RWPE1 (cell line): ENCODE results near the gene BDH1.

Experiments
- CTCF ChIA-PET: fragments of 350-600 bp; sonication (Branson Sonifier 250); formaldehyde crosslinking; extraction: SDS; loops from one replicate; lab custom pipeline; 2021; lab: Yijun Ruan, JAX
- POLR2A ChIA-PET: fragments of 400-600 bp; formaldehyde crosslinking; extraction: SDS; loops from one replicate; lab custom pipeline; 2020; ENCODE audit warnings: antibody characterized with exemption; ENCODE audit not compliant: low non-redundant PET; lab: Yijun Ruan, JAX
- DNase-seq: peaks from one replicate; pipeline ENCODE4 v3.0.0; 2012; ENCODE audit warnings: low spot score
- H3K27ac ChIP-seq: fragments of 450-650 bp; 2 replicates; pipeline ENCODE4 v1.5.1; 2017
- TF ChIP-seq, protein P1 (sequence below): fragments of 450-650 bp; conservative IDR thresholded peaks from 2 replicates; pipeline ENCODE4 v1.5.1; 2017; ENCODE audit warnings: low read depth, mild to moderate bottlenecking

BDH1 gene

DNA sequence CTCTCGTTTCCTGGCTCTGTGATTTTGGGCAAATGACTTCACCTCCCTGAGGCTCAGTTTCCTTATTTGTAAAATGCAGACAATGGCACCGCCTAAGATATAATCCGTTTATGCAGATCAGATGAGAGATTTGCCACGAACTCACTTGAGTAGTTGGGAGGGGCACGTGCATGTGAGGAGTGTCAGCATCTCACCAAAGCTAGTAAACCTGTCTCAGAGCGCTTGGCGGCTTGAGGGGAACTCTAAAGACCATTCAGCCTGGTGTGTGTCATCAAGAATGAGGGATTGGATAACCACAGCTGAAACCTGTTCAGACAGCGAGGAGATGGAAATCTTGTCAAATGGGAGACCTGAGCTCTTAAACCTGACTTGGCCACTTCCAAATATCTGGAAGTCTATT, 48.7 kb downstream of the BDH1 start:
- ChIA-PET CTCF (no interaction called here), POLR2A (no interaction called here)
- TF ChIP-seq, protein P1, sequence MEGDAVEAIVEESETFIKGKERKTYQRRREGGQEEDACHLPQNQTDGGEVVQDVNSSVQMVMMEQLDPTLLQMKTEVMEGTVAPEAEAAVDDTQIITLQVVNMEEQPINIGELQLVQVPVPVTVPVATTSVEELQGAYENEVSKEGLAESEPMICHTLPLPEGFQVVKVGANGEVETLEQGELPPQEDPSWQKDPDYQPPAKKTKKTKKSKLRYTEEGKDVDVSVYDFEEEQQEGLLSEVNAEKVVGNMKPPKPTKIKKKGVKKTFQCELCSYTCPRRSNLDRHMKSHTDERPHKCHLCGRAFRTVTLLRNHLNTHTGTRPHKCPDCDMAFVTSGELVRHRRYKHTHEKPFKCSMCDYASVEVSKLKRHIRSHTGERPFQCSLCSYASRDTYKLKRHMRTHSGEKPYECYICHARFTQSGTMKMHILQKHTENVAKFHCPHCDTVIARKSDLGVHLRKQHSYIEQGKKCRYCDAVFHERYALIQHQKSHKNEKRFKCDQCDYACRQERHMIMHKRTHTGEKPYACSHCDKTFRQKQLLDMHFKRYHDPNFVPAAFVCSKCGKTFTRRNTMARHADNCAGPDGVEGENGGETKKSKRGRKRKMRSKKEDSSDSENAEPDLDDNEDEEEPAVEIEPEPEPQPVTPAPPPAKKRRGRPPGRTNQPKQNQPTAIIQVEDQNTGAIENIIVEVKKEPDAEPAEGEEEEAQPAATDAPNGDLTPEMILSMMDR = no peak
- no peak for DNase-seq
- H3K27ac ChIP-seq = no peak overlapping the region

DNA sequence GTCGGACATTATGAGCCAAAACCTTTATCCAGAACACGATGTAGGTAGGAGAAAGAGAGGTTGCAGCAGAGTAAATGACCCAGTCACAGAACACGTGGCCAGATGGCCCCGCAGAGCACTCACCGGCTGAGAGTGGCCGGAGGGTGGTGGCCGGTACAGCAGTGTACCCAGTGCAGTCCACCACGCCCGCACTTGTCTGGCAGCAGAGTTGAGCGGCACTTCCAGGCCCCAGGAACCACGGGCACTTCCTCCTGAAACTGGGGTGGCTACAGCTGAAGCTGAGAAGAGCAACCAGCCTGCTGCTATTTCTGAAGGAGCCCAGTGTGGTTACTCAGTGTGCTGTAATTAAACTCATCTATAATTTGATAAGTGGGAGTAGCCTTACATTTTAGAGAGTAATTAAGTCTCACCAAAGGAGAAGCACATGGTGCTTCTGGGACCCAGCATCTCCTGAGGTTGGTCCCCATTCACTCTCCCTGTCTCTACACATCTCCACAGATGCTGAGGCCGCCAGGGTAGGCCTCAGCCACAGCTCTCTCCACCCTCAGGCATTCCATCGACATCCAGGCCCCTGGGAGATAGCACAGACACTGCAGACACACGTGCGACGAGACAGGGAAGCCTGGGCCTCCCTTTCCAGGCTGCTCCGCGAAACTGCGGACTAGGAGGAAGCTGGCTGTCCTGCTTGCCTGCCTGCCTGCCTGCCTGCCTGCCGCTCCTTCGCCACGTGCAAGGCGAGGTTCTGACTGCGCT, 49.8 kb downstream of the BDH1 start:
- CTCF ChIA-PET = interaction anchor here (0.7 kb wide), 1 partner anchor 576 kb away, joined by 4 read pairs; no protein-coding TSS in a partner anchor
- POLR2A ChIA-PET = no interaction called here
- H3K27ac ChIP-seq = no peak overlapping the region; the same call in 1 of the 2 replicates
- TF ChIP-seq, protein P1 = no peak
- DNase-seq = no peak

DNA sequence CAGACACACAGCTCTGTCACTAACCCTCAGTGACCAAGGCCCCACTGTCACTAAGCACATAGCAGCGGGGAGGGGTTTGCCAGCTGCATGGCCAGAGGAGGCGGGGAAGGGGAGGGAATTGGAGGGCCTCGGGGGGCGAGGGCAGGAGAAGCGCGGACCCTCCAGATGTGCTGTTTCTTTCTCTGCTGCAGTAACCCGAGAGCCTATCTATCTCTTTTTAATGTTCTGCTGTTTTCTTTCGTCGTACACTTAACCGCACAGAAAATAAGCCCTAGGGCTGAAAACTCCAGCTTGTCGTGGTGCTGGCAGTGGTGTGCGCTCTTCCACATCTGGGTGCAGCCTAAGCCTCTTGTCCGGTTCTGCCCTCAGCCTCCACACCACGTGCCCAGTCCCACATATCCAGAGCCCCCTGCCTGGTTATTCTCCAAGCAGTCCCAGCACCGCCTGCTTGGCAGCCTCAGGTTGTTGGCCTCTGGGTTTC, 51.1 kb downstream of the BDH1 start:
- H3K27ac ChIP-seq = peak overlapping the region; percentile 52
- ChIA-PET CTCF (no interaction called here), POLR2A (no interaction called here)
- no peak for DNase-seq
- TF ChIP-seq, protein P1 = no peak

DNA sequence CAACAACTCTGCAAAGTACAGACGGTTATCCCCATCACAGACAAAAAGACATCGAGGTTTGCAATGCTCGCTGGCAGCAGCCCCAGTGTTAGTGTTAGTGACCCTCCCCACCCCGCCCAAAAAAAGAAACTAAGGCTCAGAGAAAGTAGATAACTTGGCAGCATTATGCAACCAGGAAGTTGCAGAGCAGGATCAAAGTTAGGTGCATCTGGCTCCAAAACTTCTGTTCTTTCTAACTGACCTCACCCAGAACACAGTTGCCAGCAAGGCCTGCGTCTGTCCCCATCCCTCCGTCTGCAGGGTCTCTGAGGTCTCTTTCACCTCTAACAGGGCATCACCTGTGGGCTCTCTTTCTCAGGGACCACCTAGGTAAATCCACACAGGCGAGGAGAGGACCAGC, 51.5 kb downstream of the BDH1 start:
- no peak for DNase-seq
- ChIA-PET CTCF (no interaction called here), POLR2A (no interaction called here)
- TF ChIP-seq, protein P1 = no peak
- peak overlapping the region; percentile 52 for H3K27ac ChIP-seq

DNA sequence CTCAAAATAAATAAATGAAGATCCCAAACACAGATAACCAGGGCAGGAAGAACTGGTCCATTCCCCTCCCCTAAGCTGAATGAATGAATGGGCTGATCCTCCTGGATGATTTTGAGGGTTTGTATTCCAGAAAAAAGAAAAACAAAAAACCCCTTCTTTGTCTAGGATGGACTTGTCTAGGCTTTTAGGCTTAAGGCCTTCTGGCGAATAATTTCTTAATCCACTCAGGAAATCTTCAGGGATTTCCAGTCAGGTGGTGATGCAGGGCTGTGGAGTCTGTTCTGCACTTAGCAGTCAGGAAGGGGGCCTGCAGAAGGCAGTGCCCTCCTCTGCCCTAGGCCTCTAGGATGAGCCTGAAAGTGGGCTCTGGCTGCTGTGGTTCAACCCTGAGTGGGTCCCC, 52.1 kb downstream of the BDH1 start:
- CTCF ChIA-PET = no interaction called here

DNA sequence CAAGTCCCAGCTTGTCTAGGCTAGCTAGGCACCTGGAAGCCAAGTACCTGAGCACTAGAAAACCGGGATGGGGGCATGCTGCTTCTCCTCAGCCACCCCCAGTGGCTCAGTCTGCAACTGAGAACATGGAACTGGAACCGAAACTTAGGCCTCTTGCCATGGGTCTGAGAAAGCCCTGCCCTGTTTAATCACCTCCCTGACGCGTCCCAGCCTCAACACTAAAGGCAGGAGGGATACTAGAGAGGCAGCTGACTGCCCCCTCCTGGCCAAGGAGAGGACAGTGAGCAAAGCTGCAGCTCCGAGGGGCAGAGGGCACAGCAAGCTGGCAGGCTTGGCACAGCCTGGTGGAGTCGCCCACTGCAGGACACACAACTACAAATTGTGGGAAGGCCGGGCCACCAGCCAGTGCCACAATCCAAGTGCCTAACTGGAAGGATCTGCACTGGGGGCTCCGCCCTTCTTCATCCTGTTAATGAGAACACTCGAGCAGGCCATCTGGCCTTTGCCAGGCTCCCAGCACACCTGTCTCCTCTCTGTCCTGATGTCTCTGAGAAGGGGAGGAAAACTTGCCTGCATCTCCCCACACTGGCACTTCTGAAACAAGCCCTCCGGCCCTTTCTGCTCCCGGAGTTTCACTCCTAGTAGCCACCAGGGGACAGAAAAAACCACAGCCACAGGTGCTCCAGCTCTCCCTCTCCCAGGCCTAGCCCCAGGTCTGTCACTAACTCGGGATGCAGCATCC, 53.7 kb downstream of the BDH1 start:
- TF ChIP-seq, protein P1 = no peak; the same call in 1 of the 2 replicates
- DNase-seq = no peak
- peak overlapping the region; percentile 35 for H3K27ac ChIP-seq
- ChIA-PET POLR2A (no interaction called here), CTCF (interaction anchor here (0.6 to 1.4 kb wide), 6 partner anchors 9 to 278 kb away, joined by 3 to 7 read pairs (median 3); no protein-coding TSS in a partner anchor)

More for the DNA sequence above, 52.1 kb downstream of the BDH1 start:
- DNase-seq = no peak
- POLR2A ChIA-PET = no interaction called here
- TF ChIP-seq, protein P1 = no peak
- H3K27ac ChIP-seq = peak overlapping the region; percentile 52
